ENCODE measurements around the gene CASK. TPM values are rescaled to one million over a fixed set of nuclear protein-coding genes. Genes with fewer than 3 reads are reported as not detected.

Gene CASK
- total and polyA plus RNA-seq, 2 donors (not counting 1 experiment from before 2014, with no cell fraction given), result 27.4 to 78.3 TPM

- Histone ChIP-seq H3K4me1 (ENCODE audit: control insufficient read depth, extremely low read depth, insufficient read depth, low read length) (no peaks in the 10 kb centered on the region), H3K9me3 (ENCODE audit: control insufficient read depth, insufficient read depth, low read depth, low read length) (no peaks in the 10 kb centered on the region), H3K27me3 (ENCODE audit: control insufficient read depth, insufficient read depth, low read length) (no peaks in the 10 kb centered on the region), H4K20me1 (ENCODE audit: control insufficient read depth, extremely low read depth, insufficient read depth, low read length) (no peaks in the 10 kb centered on the region), H3K27ac (ENCODE audit: insufficient read depth, low read length) (no peak overlapping the region), H3K9ac (ENCODE audit: insufficient read depth, low read length) (no peak overlapping the region), H2AFZ (ENCODE audit: low read length) (no peak overlapping the region), H3K79me2 (ENCODE audit: control insufficient read depth, insufficient read depth, low read length) (no peaks in the 10 kb centered on the region), H3K36me3 (ENCODE audit: control insufficient read depth, insufficient read depth, low read length) (no peaks in the 10 kb centered on the region), H3K4me3 (replicated peaks in 1 of 4; ENCODE audit: control extremely low read depth in 1 of 4, insufficient read depth in 1 of 4, low read depth in 3 of 4, low read length in 4 of 4) (no peak overlapping the region), H3K4me2 (ENCODE audit: extremely low read depth, insufficient read depth, low read length) (no peak overlapping the region)
- no peak for DNase-seq (ENCODE audit: low read depth in 2 of 2)
- TF ChIP-seq EZH2 (IDR thresholded peaks at IDR 0.05; ENCODE audit: low read length, missing control alignments) (no peak), CTCF (conservative IDR thresholded peaks at IDR 0.05 in 1 of 2, IDR thresholded peaks at IDR 0.05 in 1 of 2; ENCODE audit: low read depth in 1 of 2, low read length in 2 of 2) (no peak)
These were observed 32.7 kb upstream of the CASK start for GRCh38 chrX:41956027-41956426.

- Histone ChIP-seq H3K36me3 (ENCODE audit: control insufficient read depth, insufficient read depth, low read length) (no peaks in the 10 kb centered on the region), H3K4me3 (replicated peaks in 1 of 4; ENCODE audit: control extremely low read depth in 1 of 4, insufficient read depth in 1 of 4, low read depth in 3 of 4, low read length in 4 of 4) (no peak overlapping the region), H3K9ac (ENCODE audit: insufficient read depth, low read length) (no peak overlapping the region), H4K20me1 (ENCODE audit: control insufficient read depth, extremely low read depth, insufficient read depth, low read length) (no peaks in the 10 kb centered on the region), H3K27ac (ENCODE audit: insufficient read depth, low read length) (no peak overlapping the region), H3K79me2 (ENCODE audit: control insufficient read depth, insufficient read depth, low read length) (no peaks in the 10 kb centered on the region), H3K4me1 (ENCODE audit: control insufficient read depth, extremely low read depth, insufficient read depth, low read length) (no peaks in the 10 kb centered on the region), H2AFZ (ENCODE audit: low read length) (no peak overlapping the region), H3K27me3 (ENCODE audit: control insufficient read depth, insufficient read depth, low read length) (no peaks in the 10 kb centered on the region), H3K9me3 (ENCODE audit: control insufficient read depth, insufficient read depth, low read depth, low read length) (no peaks in the 10 kb centered on the region), H3K4me2 (ENCODE audit: extremely low read depth, insufficient read depth, low read length) (no peak overlapping the region)
- no peak for TF ChIP-seq EZH2 (IDR thresholded peaks at IDR 0.05; ENCODE audit: low read length, missing control alignments)
- no peak for TF ChIP-seq CTCF (conservative IDR thresholded peaks at IDR 0.05 in 1 of 2, IDR thresholded peaks at IDR 0.05 in 1 of 2; ENCODE audit: low read depth in 1 of 2, low read length in 2 of 2)
- no peak for DNase-seq (ENCODE audit: low read depth in 2 of 2)
These were observed 28.7 kb upstream of the CASK start for GRCh38 chrX:41952102-41952501.

- Histone ChIP-seq H3K27ac (ENCODE audit: insufficient read depth, low read length) (no peak overlapping the region), H4K20me1 (ENCODE audit: control insufficient read depth, extremely low read depth, insufficient read depth, low read length) (no peaks in the 10 kb centered on the region), H3K9me3 (ENCODE audit: control insufficient read depth, insufficient read depth, low read depth, low read length) (no peaks in the 10 kb centered on the region), H3K27me3 (ENCODE audit: control insufficient read depth, insufficient read depth, low read length) (no peaks in the 10 kb centered on the region), H3K4me2 (ENCODE audit: extremely low read depth, insufficient read depth, low read length) (no peak overlapping the region), H2AFZ (ENCODE audit: low read length) (no peak overlapping the region), H3K4me3 (replicated peaks in 1 of 4; ENCODE audit: control extremely low read depth in 1 of 4, insufficient read depth in 1 of 4, low read depth in 3 of 4, low read length in 4 of 4) (no peak overlapping the region), H3K9ac (ENCODE audit: insufficient read depth, low read length) (no peak overlapping the region), H3K4me1 (ENCODE audit: control insufficient read depth, extremely low read depth, insufficient read depth, low read length) (no peaks in the 10 kb centered on the region), H3K79me2 (ENCODE audit: control insufficient read depth, insufficient read depth, low read length) (no peaks in the 10 kb centered on the region), H3K36me3 (ENCODE audit: control insufficient read depth, insufficient read depth, low read length) (no peaks in the 10 kb centered on the region)
- TF ChIP-seq EZH2 (IDR thresholded peaks at IDR 0.05; ENCODE audit: low read length, missing control alignments), result no peak
- no peak for TF ChIP-seq CTCF (conservative IDR thresholded peaks at IDR 0.05 in 1 of 2, IDR thresholded peaks at IDR 0.05 in 1 of 2; ENCODE audit: low read depth in 1 of 2, low read length in 2 of 2)
- DNase-seq (ENCODE audit: low read depth in 2 of 2), result no peak
These were observed 23.7 kb upstream of the CASK start for GRCh38 chrX:41946989-41947612.

Data from fibroblast of lung (primary cell).